Measurements from ENCODE around the gene PAAF1. TPM values are rescaled to one million over a fixed set of nuclear protein-coding genes. Genes with fewer than 3 reads are reported as not detected.

The PAAF1 gene
- total RNA-seq, result 14.9 TPM
- long read RNA-seq, full-length matches to known transcripts, result 12 of 57 reads
- long read RNA-seq, partial matches to known transcripts, result 1 of 57 reads
- long read RNA-seq, other reads (novel, unspliced or antisense), result 44 of 57 reads

- DNase-seq (ENCODE audit: low spot score), result peak; percentile 95
- intact Hi-C loops (cut with DNase I), result loop anchor here (2.0 kb wide), 1 partner anchor 98 kb away; no protein-coding TSS in a partner anchor
Observed at GRCh38 chr11:73876424-73877310, at the start of gene PAAF1, which contains the start of gene COA4. Gene PAAF1, plus strand, starts transcription at chr11:73876999. Its CDS starts 23 bp downstream, at chr11:73877022. Gene COA4, minus strand, starts transcription at chr11:73876846. Its CDS starts 3,468 bp downstream, at chr11:73873378.

- DNase-seq (ENCODE audit: low spot score), result no peak
- intact Hi-C loops (cut with DNase I), result no loop called here
Observed at GRCh38 chr11:73830261-73830660, 46.5 kb upstream of the PAAF1 start.

- no peak for DNase-seq (ENCODE audit: low spot score)
- intact Hi-C loops (cut with DNase I), result no loop called here
Observed at GRCh38 chr11:73833067-73833466, 43.7 kb upstream of the PAAF1 start.

- DNase-seq (ENCODE audit: low spot score), result no peak
- intact Hi-C loops (cut with DNase I), result no loop called here
Observed at GRCh38 chr11:73838443-73839122, 38.2 kb upstream of the PAAF1 start.

- DNase-seq (ENCODE audit: low spot score), result no peak
- intact Hi-C loops (cut with DNase I), result no loop called here
Observed at GRCh38 chr11:73839123-73839457, 37.7 kb upstream of the PAAF1 start.

GRCh38 chr11:73851046-73851764 is 25.6 kb upstream of the PAAF1 start:
- DNase-seq (ENCODE audit: low spot score), result no peak
- intact Hi-C loops (cut with DNase I), result no loop called here

GRCh38 chr11:73852049-73852448 is 24.8 kb upstream of the PAAF1 start:
- intact Hi-C loops (cut with DNase I), result no loop called here
- no peak for DNase-seq (ENCODE audit: low spot score)

GRCh38 chr11:73854680-73855079 is 22.1 kb upstream of the PAAF1 start:
- no peak for DNase-seq (ENCODE audit: low spot score)

GRCh38 chr11:73856031-73856567 is 20.7 kb upstream of the PAAF1 start:
- intact Hi-C loops (cut with DNase I), result no loop called here

More at GRCh38 chr11:73854680-73855079, 22.1 kb upstream of the PAAF1 start:
- intact Hi-C loops (cut with DNase I), result no loop called here

GRCh38 chr11:73859671-73860070 is 17.1 kb upstream of the PAAF1 start:
- intact Hi-C loops (cut with DNase I), result no loop called here
- DNase-seq (ENCODE audit: low spot score), result no peak

More at GRCh38 chr11:73856031-73856567, 20.7 kb upstream of the PAAF1 start:
- DNase-seq (ENCODE audit: low spot score), result no peak

GRCh38 chr11:73860202-73860601 is 16.6 kb upstream of the PAAF1 start:
- intact Hi-C loops (cut with DNase I), result no loop called here
- DNase-seq (ENCODE audit: low spot score), result no peak

GRCh38 chr11:73862986-73863385 is 13.8 kb upstream of the PAAF1 start:
- intact Hi-C loops (cut with DNase I), result no loop called here

GRCh38 chr11:73866095-73866579 is 10.7 kb upstream of the PAAF1 start:
- intact Hi-C loops (cut with DNase I), result no loop called here
- no peak for DNase-seq (ENCODE audit: low spot score)

More at GRCh38 chr11:73862986-73863385, 13.8 kb upstream of the PAAF1 start:
- no peak for DNase-seq (ENCODE audit: low spot score)

- no peak for DNase-seq (ENCODE audit: low spot score)
- intact Hi-C loops (cut with DNase I), result no loop called here
Observed at GRCh38 chr11:73866586-73866996, 10.2 kb upstream of the PAAF1 start.

- no peak for DNase-seq (ENCODE audit: low spot score)
- intact Hi-C loops (cut with DNase I), result no loop called here
Observed at GRCh38 chr11:73869332-73869949, 7.4 kb upstream of the PAAF1 start.

GRCh38 chr11:73870261-73870660 is 6.5 kb upstream of the PAAF1 start:
- intact Hi-C loops (cut with DNase I), result no loop called here
- DNase-seq (ENCODE audit: low spot score), result no peak

GRCh38 chr11:73872749-73873357 is 3.9 kb upstream of the PAAF1 start:
- no peak for DNase-seq (ENCODE audit: low spot score)
- intact Hi-C loops (cut with DNase I), result no loop called here

GRCh38 chr11:73875380-73875779 is 1.4 kb upstream of the PAAF1 start:
- no peak for DNase-seq (ENCODE audit: low spot score)
- intact Hi-C loops (cut with DNase I), result no loop called here

All from cardiac septum (tissue), 1 donor.